ENCODE measurements around the gene ALDH3B2. TPM values are rescaled to one million over a fixed set of nuclear protein-coding genes. Genes with fewer than 3 reads are reported as not detected.
"Not testable (repeated sequence)": the region's sequence is repeated elsewhere in the genome, so short reads cannot be mapped to it uniquely, and the experiment has no call there.

The ALDH3B2 gene
- polyA plus RNA-seq, 4 donors: 1.9 to 5.4 (median 2.3) TPM

DNA sequence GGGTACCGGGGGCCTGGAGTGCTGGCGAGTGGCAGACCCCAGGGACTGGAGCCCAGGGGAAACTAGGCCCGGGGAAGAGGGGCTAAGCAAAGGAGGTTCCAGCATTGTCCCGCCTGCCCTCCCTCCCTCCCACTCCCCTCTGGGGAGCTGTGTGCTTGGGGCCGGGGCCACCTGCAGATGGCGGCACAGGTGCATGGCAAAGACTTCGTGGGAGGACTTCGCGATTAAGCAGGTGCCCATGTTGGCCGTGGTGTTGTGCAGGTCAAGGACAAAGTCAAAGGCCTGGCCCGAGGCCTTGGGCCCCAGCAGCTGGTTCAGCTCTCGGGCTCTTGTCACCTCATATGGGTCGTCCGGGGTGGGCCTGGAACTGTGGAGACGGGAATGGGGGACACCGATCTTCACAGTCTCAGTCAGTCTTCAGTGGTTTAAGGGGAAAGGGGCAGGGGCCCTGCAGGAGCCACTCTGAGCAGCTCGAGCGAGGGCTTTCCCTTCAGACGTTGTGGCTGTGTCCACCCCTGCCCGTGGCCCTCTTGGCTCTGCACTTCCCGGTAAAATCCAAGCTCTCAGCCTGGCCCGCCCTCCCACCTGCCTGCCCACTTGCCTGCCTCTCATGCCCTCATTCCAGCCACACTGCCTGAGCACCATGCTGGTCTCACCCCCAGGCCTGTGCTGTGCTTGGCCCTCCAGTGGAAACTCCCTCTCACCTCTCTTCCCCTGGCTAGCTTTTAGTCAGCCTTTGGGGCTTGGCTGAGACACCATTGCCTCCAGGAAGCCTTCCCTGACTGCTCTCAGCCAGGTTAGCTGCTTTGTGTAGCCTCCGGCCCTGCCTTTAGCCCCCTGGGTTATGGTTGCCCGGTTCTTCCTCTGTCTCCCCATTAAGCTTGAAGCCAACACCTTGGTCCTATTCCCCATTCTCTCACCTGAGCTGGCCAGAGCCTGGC lies 28.6 kb downstream of the ALDH3B2 start:
- no peak for DNase-seq (ENCODE audit: low read depth in 4 of 4, low spot score in 2 of 4)

DNA sequence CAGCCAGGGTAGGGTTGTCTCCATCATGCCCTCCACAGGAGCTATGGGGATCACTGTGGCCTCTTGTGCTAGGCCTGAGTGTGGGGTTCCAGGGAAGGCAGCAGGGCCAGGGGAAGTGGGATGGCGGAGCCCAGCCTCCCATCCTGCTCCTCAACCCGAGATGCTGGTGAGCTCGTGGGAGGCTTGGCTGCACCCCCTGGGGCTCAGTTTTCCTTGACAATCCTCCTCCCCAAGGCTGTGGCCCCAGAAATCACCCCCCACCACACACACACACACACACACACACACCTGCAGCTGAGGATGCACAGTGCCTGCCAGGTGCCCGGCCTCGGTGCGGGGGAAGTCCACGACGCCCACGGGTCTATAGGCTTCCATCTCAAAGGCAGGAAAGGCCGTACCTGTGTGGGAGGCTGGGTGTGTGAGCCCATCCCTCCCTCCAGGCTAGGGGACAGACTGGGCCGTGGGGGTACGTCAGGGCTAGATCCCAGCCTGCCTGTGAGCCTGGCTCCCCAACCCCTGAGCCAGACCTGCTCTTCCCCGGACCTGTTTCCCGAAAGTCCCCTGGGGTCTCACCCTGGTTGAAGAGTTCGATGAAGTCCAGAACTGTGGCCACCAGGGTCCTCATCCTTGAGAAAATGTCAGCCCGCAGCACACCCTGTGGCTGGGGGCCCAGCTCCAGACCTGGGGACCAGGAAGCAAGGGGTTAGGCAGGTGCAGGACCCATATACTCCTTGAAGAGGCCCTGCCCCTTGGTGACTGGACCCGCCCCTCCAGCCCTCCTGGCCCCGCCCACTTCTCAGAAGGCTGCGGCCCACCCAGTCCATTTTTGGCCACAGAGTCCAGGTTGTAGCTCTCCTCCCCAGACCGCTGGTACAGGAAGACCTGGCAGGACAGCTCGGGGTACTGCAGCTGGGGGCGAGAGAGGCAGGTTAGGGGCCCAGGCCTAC lies 29.7 kb downstream of the ALDH3B2 start:
- no peak for DNase-seq (ENCODE audit: low read depth in 4 of 4, low spot score in 2 of 4)

DNA sequence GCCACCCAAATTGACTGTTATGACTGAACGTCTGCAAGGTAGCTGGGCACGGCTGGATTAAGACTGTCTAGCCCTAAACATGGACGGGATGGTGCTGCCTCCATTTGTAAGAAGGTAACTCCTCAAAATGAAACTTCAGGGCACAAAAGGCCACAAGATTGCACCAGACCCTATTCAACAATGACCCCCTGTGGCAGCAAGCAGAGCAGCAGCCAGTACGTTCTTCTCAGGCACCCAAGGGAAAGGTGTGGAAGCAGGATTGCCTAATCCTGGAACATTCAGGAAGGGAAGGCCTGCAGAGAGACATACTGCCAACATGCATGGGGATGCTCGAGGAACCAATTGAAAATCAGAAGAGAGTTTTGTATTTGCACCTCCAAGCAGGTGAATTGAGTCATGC lies 30.4 kb downstream of the ALDH3B2 start:
- no peak for DNase-seq (ENCODE audit: low read depth in 4 of 4, low spot score in 2 of 4)

DNA sequence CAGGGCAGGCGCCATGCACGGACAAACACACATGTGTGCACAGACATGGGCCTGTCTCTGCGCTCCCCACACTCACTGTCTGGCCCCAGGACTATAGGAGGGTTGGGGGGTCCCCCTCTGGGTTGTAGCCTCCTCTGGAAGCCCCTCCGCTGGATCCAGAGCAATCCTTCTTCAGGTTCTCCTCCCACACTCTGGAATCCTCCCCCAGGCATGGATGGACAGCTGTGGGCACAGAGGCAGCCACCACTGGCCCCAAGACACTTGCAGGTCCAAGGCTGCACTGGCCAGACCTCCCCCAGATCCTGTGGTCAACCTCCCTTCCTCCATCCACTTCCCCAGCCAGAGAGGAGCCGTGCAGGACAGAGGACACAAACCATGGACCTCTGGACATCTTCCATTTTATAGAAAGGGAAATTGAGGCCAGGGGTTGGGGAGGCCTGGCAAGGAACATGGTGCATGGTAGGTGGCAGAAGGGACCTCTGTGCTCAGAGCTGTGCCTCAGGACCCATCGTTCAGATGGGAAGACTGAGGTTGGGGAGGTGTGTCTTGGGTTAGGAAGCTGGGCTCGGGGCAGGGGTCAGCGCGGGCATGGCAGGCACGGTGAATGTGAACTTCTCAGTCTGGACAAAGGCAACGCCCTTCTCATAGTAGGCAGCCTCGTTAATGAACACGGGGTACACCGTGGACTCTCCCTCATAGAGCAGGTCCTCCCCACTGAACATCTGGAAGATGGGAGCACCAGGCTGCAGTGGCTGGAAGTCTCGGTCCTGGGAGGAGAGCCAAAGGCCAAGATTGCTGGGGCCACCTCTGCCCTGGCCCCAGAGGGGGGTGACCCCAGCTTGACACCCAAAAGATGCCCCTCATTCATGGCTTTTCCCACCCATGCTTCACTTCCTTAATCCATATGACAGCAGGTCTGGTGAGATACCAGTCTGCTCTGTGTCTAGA lies 32.0 kb downstream of the ALDH3B2 start:
- DNase-seq (ENCODE audit: low read depth in 4 of 4, low spot score in 2 of 4): no peak

DNA sequence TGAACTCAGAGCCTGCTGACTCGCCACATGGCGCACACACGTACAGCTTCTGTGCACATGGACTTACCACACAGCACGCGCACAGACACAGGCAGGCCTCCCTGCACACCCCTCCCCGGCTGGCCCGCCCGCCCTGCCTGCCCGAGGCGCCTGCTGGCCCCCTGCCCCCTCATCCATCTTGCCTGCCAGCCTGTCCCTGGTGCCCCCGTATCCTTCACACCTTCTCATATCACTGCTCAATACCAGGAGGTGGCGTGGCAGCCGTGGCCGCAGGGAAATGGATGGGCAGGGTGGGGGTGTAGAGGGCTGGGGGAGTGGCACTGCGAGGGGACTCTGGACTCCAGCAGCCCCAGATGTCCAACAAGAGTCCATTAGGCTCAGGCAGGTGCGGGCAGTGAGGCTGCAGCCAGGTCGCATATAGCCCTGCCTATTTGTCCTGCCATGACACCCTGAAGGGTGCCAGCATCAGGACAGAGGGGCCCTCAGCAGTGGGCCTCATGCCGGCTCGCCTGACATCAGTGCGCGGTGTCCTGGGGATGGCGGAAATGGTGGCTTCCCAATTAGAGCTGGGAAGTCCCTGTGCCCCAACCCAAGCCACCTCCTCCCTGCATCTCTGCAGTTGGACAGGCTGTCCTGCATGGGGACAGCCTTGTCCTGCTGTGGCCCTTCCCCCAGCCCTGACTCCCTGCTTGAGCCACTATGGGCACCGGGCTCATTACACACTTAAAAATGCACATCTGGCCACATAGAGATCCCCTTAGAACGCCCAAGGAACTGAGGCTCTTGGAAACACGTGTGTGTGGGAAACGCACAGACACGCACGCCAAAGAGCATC lies 32.9 kb downstream of the ALDH3B2 start:
- no peak for DNase-seq (ENCODE audit: low read depth in 4 of 4, low spot score in 2 of 4)

DNA sequence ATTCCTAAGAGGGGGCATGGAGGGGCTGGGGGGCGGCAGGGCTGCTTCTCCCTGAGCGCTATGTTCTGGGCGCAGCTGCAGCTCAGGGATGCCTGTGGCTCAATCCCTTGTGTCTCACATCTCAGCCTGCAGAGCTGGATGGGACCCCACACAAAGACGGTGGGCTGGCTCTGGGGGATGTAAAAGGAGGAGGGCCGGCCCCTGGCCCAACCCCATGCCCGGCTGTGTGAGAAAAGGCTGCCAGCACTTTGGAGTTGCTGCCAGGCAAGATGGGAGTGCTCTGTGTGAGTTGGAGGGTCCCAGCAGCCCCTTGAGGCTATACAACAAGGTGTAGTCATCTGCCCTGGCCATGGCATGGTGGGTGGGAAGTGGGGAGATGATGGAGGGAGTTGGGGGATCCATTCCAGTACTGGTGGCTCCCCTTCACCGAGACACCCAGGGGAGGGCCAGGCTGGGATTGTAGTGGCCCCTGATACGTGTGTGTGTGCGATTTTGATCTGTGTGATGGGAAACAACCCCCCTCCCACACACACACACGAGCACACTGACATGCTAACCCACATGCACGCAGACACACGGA lies 33.6 kb downstream of the ALDH3B2 start:
- DNase-seq (ENCODE audit: low read depth in 4 of 4, low spot score in 2 of 4): no peak

DNA sequence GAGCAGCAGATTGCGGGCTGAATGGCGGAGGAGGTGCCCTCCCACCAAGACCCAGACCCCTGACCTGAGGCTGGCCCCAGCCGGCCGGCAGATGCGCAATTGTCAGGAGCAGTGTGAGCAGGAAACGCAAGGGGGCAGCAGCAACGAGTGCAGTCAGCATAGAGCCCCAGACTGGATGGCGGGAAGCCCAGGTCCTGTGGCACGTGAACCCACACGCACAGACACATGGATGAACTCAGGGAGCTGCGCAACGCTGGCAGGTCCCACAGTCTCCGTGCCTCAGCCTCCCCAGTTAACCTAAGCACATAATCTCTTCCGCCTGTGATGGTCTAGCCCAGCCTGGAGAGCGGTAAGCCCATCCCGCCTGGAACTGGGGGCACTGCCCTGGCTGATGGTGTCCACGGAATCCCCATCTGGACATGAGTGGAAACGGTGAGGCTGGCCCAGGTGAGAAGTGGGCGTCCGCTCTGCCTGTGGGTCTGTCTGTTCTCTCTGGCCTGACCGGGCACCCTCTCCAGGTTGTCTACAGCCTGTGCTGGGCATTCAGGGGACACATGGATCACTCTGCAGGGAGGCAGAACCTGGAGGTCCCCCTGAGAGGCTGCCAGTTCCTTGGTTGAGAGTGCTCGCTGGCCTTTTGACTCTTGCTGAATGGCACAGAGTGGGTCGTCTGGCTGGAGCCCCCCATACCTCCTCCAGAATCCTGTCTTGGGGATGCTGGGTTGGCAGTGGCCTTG lies 34.2 kb downstream of the ALDH3B2 start:
- no peak for DNase-seq (ENCODE audit: low read depth in 4 of 4, low spot score in 2 of 4)

DNA sequence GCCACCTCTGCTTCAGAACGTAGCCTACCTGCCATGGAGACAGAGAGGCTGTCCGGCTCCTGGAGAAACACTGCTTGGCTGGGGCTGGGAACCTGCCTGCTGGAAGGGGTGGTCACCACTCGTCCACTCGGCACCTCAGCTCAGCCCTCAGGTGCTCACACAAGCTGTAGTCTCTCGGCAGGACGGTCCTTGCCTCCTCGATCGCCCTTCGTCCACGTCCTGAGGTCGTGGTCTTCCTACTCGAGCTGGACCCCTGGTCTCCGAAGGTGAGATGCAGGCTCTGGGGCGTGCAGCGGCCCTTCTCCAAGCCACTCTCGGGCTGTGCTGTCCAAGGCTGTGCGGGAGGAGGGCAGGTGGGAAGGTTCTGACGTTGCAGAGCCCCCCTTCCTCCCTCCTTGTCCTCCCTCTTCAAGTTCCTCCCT lies 35.0 kb downstream of the ALDH3B2 start, which contains the start of gene TBX10:
Gene TBX10, minus strand, starts transcription at position 326 of the 422 bp plus-strand sequence. Its CDS starts 291 bp downstream, at position 35.
- no peak for DNase-seq (ENCODE audit: low read depth in 4 of 4, low spot score in 2 of 4)

DNA sequence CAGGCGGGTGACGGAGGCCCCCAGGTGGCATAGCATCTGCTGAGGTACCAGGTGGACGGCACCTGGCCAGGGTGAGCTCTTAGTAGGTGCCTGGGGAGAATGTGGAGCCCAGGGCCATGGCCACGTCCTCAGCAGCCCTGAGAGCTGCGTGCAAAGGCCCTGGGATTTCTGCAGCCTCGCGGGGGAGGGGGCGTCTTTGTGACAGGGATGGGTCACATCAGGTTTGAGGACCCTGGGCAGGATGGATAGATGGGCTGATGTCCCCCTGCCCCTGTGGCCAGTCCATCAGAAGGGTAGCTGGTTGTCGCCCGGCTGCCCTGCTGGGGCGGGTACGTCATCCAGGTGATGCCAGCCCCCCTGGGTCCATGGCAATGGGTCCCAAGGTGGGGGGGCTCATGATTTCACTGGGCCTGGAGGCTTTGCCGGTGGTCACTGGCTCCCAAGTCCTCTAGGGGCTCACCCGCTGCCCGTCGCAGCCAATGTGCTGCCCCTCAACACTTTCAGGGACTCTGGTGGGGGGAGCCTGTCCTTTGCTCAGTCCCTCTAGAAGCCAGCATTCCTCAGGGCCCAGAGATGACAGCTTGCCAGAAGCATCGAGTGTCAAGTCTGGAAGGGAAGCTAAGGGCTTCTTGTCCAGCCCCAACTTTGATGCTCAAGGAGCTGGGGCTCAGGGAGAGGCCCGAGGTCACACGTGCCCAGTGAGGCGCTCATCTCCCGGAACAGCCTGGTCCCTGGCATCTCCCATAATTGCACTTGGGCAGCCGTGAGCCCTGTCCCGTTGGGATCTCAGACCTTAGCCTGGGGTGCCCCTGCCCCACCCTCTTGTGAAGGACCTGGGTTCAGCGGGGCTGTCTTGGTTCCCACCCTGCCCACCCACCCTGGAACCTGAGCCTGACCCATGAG lies 35.6 kb downstream of the ALDH3B2 start:
- no peak for DNase-seq (ENCODE audit: low read depth in 4 of 4, low spot score in 2 of 4)

DNA sequence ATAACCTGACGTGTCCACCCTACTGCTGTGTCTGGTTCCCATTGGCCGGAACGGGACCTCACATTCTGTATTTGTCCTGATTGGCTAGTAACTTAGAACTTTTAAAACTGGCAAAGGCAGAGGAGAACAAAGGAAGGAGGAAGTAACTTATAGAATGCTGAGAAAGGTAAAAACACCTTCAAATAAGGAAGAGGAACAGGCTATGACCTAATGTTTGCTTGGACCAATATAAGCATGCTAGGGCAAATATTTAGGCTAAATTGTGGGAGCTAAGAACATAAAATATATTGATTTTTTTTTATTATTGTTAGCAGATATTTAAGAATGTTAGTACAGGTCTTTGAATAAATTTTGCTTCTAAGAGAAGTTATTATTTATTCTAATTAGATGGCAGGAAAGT lies 37.0 kb downstream of the ALDH3B2 start:
- DNase-seq (ENCODE audit: low read depth in 4 of 4, low spot score in 2 of 4): not testable (repeated sequence)

DNA sequence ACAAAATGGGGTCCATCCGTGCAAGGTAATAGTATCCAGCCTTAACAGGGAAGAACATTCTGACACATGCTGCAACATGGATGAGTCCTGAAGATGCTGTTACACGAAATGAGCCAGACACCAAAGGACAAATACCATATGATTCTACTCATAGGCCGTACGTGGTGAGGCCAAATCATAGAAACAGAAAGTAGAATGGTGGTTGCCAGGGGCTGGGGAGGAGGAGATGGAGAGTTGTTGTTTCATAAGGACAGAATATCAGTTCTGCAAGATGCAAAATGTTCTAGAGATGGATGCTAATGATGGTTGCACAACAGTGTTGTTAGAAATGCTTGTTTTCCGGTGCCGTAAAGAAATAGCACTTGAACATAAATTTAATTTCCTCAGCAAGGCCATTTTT lies 37.5 kb downstream of the ALDH3B2 start:
- no peak for DNase-seq (ENCODE audit: low read depth in 4 of 4, low spot score in 2 of 4)

DNA sequence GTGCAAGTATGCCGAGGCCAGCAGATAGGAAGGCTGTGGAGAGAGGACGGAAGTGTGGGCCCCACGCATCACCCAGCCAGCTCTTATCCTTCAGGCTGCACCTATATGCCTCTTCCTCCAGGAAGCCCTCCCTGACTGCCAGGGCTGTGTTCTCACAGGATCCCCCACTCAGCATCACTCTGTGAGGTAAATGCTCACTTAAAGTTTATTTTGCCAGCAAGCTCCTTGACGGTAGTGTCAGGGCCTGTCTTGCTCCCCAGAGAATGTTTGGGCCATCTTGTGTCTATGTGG lies 39.2 kb downstream of the ALDH3B2 start:
- no peak for DNase-seq (ENCODE audit: low read depth in 4 of 4, low spot score in 2 of 4)

DNA sequence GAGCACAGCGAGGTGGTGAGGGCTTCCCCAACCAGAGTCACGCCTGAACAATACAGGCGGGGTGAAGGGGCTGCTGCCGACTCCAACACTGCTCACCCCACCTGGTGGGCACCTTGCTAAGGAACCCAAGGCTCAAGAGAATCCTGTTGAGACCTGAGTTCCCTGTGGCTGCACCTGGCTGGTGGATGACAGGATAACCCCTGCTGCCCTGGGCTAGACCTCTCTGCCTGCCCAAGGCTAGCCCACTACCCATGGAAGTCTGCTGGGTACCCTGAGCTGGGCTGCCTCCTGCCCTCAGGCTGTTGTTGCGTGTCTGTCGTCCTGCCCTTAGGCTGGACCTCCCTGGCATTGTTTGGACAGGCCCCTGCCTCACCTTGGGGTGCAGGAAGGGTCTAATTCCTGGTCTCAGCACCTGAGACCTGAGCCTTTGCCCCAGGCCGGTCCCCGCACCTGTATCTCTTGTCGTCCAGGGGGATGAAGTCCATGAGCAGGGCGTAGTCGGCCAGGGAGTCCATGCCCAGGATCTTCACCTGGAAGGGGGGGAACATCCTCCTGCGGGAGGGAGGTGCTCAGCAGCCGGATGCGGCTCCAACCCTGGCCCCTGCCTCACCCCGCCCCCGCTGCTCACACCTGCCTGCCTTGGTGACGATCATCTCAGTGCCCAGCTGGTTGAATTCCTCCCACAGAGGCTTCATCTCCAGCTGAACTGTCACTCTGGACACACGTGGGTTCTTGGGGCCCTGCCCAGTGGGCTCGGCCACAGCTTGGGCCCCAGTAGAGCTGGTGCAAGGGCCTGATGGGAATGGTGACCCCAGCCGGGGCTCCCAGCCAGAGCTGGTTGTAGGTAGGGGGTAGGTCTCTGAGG lies 39.8 kb downstream of the ALDH3B2 start:
- no peak for DNase-seq (ENCODE audit: low read depth in 4 of 4, low spot score in 2 of 4)

DNA sequence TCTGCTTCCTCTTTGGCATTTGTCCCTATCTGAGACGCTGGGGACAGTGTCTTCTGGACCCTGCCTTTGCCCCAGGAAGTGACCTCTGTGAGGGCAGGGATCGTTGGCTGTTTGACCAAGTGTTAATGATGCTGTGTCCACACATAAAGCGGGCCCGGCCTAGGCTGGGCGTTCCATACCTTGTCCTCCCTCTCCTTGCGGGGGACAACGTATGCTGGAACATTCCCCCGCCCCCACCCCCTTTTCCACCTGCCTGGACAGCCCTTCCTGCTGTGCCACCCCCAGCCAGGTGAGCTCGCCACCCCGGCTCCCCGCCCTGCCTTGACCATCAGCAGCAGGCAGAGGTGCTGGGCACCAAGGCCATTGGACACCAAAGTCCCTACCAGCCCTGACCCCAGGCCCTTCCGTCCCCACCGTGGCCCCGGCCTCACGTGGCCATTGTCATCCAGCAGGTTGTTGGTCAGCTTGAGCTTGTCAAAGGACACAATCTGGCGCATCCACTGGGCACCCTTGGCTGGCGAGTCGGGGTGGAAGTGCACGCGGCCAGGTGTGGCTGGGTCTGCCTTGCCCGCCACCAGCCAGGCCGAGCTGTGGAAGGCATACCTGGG lies 40.6 kb downstream of the ALDH3B2 start:
- DNase-seq (ENCODE audit: low read depth in 4 of 4, low spot score in 2 of 4): no peak

DNA sequence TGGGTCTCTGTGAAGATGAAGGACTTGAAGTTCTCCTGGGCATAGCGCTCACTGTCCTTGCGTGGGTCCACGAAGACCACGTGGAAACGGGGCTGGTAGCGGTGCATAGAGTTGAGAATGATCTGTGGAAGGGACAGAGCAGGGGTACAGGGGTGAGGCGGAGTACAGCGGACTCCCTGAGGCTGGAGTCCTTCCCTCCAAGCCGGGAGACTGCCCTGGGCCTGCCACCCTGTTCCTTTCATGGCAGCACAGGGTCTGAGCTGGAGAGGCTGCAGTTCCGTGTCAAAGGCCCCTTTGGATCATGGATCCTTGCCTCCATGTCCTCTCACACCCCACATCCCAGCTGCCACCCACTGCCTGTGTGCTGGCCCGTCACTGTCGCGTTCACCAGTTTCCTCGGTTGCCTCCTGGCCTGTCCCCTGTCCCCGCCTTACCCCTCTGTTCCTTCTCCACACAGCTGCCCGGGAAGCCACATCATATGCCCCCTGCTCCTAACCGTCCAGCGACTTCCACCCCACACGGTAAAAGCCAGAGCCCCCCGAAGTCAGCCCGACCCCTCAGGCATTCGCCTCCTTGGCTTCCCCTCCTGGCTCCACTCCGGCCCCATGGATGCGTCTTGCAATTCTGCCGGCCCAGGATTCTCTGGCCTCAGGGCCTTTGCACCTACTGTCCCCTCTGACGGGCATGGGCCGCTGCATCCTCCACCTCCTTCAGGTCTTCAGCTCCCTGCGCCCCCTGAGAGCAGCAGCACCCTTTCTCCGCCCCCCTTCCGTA lies 41.3 kb downstream of the ALDH3B2 start:
- no peak for DNase-seq (ENCODE audit: low read depth in 4 of 4, low spot score in 2 of 4)

Data from left renal cortex interstitium (tissue), 4 donors.